Left renal pelvis (tissue), 4 donors: Measurements from ENCODE around the gene SGTA. TPM values are rescaled to one million over a fixed set of nuclear protein-coding genes. Genes with fewer than 3 reads are reported as not detected.

Source experiments
- DNase-seq, 4 donors: peaks; one replicate each; pipeline ENCODE4 v3.0.0-alpha.2; 2013; ENCODE audit warnings: low read depth in 4 of 4, low spot score in 3 of 4
- polyA plus RNA-seq, 4 donors: library from polyadenylated mRNA; unstranded; fragments of 120-200 nt; gene quantifications; one replicate each; pipeline ENCODE4 v1.2.1, GENCODE V29; 2013; ENCODE audit not compliant: insufficient read length in 4 of 4

The SGTA gene
- polyA plus RNA-seq, 4 donors: 41.8 to 64.0 (median 50.8) TPM

DNA sequence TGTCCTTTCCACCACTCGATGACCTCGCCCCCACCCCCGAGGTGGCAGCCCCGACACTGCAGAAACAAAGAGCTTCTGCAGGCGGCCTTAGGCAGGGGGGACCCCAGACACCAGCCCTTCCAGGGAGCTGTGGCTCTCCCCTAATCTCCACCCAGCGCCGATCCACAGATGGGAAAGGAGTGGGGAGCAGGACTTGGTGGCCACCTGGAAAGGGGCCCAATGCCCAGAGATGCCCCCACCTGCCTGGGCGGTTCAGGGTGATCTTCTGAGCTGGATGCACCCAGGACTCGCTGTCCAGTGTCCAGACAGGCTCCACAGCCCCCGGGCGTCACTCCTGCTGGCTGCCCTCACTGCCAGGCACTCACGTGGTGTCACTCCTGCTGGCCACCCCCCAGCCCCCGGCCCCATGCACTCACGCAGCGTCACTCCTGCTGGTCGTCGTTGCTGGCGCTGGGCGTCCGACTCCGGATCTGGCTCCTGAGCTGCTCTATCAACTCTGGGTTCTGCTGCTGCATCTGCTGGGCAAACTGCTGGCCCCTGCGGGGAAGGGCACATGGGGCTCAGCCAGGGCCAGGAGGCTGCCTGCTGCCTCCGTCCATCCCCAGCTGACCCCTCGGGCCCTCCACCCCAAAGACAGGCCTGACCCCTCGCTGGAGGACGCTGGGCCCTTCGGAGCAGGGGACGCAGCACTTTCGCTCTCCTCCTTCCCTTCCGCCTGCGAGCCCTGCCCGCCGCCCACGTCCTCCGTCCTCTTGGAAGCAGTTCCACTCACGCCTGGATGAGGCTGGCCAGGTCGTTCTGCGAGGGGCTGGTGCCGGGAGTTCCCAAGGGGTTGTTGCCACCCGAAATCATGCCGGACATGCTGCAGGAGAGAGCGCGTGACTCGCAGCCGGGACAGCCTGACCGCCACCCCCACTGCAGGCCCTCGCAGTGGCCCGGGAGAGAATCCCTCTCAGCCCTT lies 25.9 kb downstream of the SGTA start:
- no peak for DNase-seq

- no peak for DNase-seq
Measured at GRCh38 chr19:2756477-2756876, 26.6 kb downstream of the SGTA start.

GRCh38 chr19:2755811-2756210 lies 27.3 kb downstream of the SGTA start:
- no peak for DNase-seq

DNA sequence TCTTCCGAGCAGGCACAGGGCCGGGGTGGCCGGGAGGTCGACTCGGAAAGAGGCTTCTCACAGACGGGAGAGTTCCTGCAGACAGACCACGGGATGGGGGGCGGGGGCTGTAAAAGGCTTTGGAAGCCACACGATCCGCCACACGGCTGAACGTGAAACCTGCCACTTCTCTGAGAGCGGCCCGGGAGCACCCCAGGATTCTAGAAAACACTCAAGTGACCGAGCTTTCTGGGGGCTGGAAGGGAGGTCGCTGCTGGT lies 27.7 kb downstream of the SGTA start:
- no peak for DNase-seq

DNA sequence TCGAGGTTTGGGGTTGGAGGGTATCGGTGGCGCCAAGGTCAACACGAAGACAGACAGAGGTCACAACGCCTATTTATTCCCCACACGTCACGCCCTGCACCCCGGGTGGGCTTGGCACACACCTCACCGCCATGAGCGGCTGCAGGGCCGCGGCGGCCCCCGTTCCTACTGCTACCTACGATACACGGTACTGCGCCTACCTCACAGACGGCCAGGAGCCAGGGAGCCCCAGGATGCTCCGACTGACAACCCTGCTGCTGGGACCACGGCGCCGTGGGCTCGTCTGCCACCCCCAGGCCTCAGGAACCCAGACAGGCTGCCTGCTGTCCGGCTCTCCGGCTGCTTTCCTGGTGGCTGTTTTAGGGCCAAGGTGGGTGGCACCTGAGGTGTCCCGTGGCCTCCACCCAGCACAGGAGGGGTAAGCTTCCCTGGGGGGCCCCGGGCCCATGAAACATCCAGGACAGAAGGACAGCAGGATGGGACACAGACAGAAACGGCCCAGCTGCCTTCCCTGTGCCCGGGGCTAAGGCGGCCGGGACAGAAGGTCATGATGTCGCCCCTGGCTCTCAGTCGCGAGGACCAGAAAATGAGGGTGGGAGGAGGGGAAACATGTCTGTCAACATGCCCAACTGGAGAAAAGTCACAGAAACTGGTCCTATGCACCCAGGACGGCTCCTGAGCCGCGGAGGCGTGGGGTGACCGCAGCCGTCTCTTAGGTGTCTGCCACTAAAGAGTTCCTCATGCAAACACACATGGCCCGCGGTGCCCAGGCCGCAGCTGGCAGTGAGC lies 28.2 kb downstream of the SGTA start:
- DNase-seq: no peak

DNA sequence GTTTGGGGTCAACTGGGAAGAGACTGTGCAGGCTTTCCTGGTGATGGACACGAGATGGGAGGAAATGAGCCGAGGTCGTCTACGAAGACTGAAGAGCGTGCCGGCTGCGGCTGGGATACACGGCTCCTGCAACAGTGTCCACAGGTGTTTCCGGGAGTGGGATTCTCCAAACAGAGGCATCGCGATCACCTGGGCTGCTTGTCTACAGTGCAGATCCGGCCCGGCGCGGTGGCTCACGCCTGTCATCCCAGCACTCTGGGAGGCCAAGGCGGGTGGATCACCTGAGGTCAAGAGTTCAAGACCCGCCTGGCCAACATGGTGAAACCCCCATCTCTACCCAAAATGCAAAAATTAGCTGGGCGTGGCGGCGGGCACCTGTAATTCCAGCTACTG lies 31.6 kb downstream of the SGTA start:
- DNase-seq: no peak

DNA sequence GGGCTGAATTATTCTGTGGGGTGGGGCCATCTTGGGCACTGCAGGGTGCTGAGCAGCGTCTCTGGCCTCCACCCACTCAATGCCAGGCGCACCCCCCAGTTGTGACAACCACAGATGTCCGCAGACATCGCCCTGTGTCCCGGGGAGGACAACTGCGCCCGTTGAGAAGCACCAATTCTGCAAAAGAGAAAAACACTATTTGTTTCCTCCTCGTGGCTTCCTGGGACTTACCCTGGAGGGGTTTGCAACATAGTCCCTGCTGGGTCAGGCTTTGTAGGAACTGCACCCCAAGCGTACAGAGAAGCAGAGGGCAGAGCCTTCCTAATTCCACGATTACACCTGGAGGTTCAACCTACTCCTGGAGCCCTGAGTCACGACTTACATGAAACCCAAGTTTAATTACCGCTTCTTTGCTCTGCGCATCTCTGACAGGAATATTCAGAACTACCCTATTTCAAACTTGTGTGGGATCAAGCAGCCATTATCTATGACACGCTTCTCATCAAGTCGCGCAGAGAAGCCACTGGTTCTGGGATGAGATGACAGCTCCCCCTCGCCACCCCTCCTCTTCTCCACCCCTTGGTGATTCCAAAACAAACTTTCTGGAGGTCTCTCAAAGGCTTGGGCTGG lies 32.1 kb downstream of the SGTA start:
- no peak for DNase-seq

GRCh38 chr19:2747349-2747748 lies 35.7 kb downstream of the SGTA start:
- no peak for DNase-seq

DNA sequence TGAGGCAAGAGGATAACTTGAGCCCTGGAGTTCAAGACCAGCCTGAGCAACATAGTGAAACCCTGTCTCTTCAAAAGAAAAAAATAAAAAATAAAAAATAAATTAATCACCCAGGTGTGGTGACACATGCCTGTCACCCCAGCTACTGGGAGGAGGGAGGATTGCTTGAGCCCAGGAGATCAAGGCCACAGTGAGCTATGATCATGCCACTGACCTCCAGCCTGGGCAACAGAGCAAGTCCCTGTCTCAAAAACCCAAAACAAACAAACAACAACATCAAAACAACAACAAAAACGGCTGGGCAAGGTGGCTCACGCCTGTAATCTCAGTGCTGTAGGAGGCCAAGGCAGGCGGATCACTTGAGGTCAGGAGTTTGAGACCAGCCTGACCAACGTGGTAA lies 39.0 kb downstream of the SGTA start:
- no peak for DNase-seq

DNA sequence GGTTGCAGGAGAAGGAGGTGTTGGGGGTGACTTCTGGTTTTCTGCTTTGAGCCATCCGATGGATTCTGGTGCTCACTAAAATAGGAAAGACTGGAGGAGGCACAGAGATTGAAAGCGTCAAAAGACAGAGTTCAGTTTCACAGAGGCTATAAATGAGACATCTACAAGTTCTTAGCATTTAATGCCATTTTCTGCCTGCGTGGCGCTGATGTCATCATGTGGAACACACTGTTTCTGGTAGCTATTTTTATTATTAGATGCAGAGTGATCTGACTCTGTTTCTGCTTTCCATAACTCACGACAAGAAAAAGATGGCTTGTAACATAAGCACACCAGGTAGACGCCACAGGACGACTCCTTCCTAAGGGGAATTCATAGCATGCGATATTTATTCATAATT lies 40.0 kb downstream of the SGTA start:
- no peak for DNase-seq

GRCh38 chr19:2740314-2740656 lies 42.8 kb downstream of the SGTA start:
- DNase-seq: no peak

GRCh38 chr19:2739602-2740313 lies 43.3 kb downstream of the SGTA start, which contains the start of gene SLC39A3:
SLC39A3 (minus strand) TSS chr19:2740017; CDS start chr19:2737257, 2,760 bp downstream.
- peak; percentile 95 to 98 (median 96) for DNase-seq

- no peak for DNase-seq
Measured at GRCh38 chr19:2736550-2737190, 46.4 kb downstream of the SGTA start.

- no peak for DNase-seq
Measured at GRCh38 chr19:2735374-2735773, 47.7 kb downstream of the SGTA start.

DNA sequence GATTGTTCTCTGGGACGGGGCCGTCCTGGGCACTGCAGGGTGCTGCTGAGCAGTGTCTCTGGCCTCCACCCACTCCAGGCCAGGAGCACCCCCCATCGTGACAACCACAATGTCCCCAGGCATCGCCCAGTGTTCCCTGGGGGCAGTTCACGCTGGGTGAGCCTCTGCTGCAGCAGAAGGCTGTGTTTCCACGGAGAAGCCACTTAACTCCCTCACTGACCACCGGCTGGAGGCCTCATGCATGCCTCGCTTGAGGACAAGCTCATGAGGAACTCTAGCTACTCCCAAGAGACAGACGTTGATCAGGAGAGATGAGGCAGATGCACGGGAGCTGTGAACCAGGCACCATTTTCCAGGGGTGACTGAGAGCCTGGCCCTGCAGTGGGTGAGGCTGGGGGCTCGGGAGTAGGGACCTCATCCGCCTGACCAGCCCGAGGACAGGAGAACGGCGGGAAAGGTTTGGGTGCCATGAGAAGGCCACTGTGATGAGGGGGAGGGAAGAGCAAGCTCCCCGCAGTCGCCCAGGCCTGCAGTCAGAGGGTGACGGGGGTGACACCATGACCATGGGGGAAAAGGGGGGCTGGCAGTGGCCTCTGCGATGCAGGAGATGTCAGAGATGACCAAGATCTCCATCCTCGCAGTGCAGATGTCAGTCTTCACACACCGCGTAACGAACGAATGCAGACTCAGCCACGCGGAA lies 48.3 kb downstream of the SGTA start:
- DNase-seq: no peak

DNA sequence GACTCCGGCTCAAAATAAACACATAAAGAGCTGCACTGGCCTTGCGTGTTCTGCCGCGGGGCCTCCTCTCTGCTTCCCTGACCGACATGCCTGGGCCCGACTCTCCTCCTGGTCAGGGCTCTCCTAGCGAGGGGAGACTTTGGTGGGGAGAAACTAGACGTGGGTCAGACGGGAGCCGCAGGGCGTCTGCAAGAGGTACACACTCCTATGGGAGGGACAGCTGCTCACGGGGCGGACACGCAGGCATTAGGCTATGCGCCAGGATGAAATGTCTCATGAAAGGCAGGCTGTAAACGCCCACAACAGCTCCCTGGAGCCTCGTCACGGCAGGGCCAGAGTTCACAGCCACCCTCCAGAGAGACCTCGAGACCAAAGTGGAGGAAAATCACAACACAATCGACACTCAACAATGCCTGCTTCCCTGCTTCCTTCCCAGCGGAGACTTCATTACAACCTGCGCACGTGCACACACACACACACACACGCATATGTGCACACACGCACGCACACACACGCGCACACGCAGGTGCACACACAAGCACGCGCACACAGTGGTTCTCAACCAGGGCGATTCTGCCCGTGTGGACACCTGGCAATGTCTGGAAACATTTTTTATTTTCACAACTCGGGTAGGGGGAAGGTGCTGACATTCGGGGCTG lies 49.0 kb downstream of the SGTA start:
- DNase-seq: no peak

- no peak for DNase-seq
Measured at GRCh38 chr19:2732883-2733282, 50.2 kb downstream of the SGTA start.

- DNase-seq: no peak
Measured at GRCh38 chr19:2732157-2732725, 50.8 kb downstream of the SGTA start.
